Measurements from ENCODE around the gene OPHN1. TPM values are rescaled to one million over a fixed set of nuclear protein-coding genes. Genes with fewer than 3 reads are reported as not detected.
"Not testable (repeated sequence)": the region's sequence is repeated elsewhere in the genome, so short reads cannot be mapped to it uniquely, and the experiment has no call there.

OPHN1 gene
- total RNA-seq, 2 donors from 2014 or later: 5.0 to 7.6 TPM

- intact Hi-C loops (cut with DNase I, micrococcal nuclease): no loop called here
- ATAC-seq: no peak
- no peak for DNase-seq
Observed at GRCh38 chrX:68431836-68432235, 1.5 kb downstream of the OPHN1 start.

- no peak for DNase-seq
- intact Hi-C loops (cut with DNase I, micrococcal nuclease): no loop called here
- no peak for ATAC-seq
Observed at GRCh38 chrX:68429216-68429615, 4.1 kb downstream of the OPHN1 start.

- intact Hi-C loops (cut with DNase I, micrococcal nuclease): no loop called here
- no peak for DNase-seq
- ATAC-seq: no peak
Observed at GRCh38 chrX:68428431-68428830, 4.9 kb downstream of the OPHN1 start.

GRCh38 chrX:68424719-68425118 is 8.6 kb downstream of the OPHN1 start:
- ATAC-seq (no peak), DNase-seq (no peak)
- intact Hi-C loops (cut with DNase I, micrococcal nuclease): no loop called here

- ATAC-seq (no peak), DNase-seq (no peak)
- intact Hi-C loops (cut with DNase I, micrococcal nuclease): no loop called here
Observed at GRCh38 chrX:68422478-68422877, 10.8 kb downstream of the OPHN1 start.

GRCh38 chrX:68421636-68422035 is 11.7 kb downstream of the OPHN1 start:
- ATAC-seq (no peak), DNase-seq (no peak)
- intact Hi-C loops (cut with DNase I, micrococcal nuclease): no loop called here

- intact Hi-C loops (cut with DNase I, micrococcal nuclease): no loop called here
- ATAC-seq (no peak), DNase-seq (no peak)
Observed at GRCh38 chrX:68420559-68420958, 12.7 kb downstream of the OPHN1 start.

GRCh38 chrX:68419975-68420374 is 13.3 kb downstream of the OPHN1 start:
- DNase-seq (no peak), ATAC-seq (no peak)
- intact Hi-C loops (cut with DNase I, micrococcal nuclease): no loop called here

- intact Hi-C loops (cut with DNase I, micrococcal nuclease): no loop called here
- DNase-seq (no peak), ATAC-seq (no peak)
Observed at GRCh38 chrX:68417651-68418050, 15.6 kb downstream of the OPHN1 start.

- DNase-seq (no peak), ATAC-seq (peak; percentile 76)
- intact Hi-C loops (cut with DNase I, micrococcal nuclease): no loop called here
Observed at GRCh38 chrX:68416592-68416991, 16.7 kb downstream of the OPHN1 start.

- ATAC-seq: no peak
- peak in 1 of 2 donors; percentile 26 for DNase-seq
- intact Hi-C loops (cut with DNase I, micrococcal nuclease): no loop called here
Observed at GRCh38 chrX:68415316-68415715, 18.0 kb downstream of the OPHN1 start.

- intact Hi-C loops (cut with DNase I, micrococcal nuclease): no loop called here
- DNase-seq: no peak
- ATAC-seq: no peak
Observed at GRCh38 chrX:68413254-68413653, 20.0 kb downstream of the OPHN1 start.

GRCh38 chrX:68411729-68412128 is 21.6 kb downstream of the OPHN1 start:
- peak; percentile 43 for ATAC-seq
- DNase-seq: no peak
- intact Hi-C loops (cut with DNase I, micrococcal nuclease): no loop called here

GRCh38 chrX:68409194-68409593 is 24.1 kb downstream of the OPHN1 start:
- intact Hi-C loops (cut with DNase I, micrococcal nuclease): no loop called here
- no peak for DNase-seq
- ATAC-seq: no peak

- ATAC-seq (no peak), DNase-seq (no peak)
- intact Hi-C loops (cut with DNase I, micrococcal nuclease): no loop called here
Observed at GRCh38 chrX:68403522-68403921, 29.8 kb downstream of the OPHN1 start.

GRCh38 chrX:68403038-68403437 is 30.3 kb downstream of the OPHN1 start:
- no peak for ATAC-seq
- no peak for DNase-seq
- intact Hi-C loops (cut with DNase I, micrococcal nuclease): no loop called here

GRCh38 chrX:68402094-68402493 is 31.2 kb downstream of the OPHN1 start:
- DNase-seq: no peak
- ATAC-seq: no peak
- intact Hi-C loops (cut with DNase I, micrococcal nuclease): no loop called here

- DNase-seq (no peak), ATAC-seq (no peak)
- intact Hi-C loops (cut with DNase I, micrococcal nuclease): no loop called here
Observed at GRCh38 chrX:68398291-68398690, 35.0 kb downstream of the OPHN1 start.

GRCh38 chrX:68396953-68397352 is 36.3 kb downstream of the OPHN1 start:
- intact Hi-C loops (cut with DNase I, micrococcal nuclease): no loop called here
- ATAC-seq: no peak
- DNase-seq: no peak

- ATAC-seq: not testable (repeated sequence)
Observed at GRCh38 chrX:68389419-68389960, 43.8 kb downstream of the OPHN1 start.

GRCh38 chrX:68387776-68388175 is 45.5 kb downstream of the OPHN1 start:
- no peak for DNase-seq

More at GRCh38 chrX:68389419-68389960, 43.8 kb downstream of the OPHN1 start:
- DNase-seq; intact Hi-C loops (cut with DNase I, micrococcal nuclease): not testable (repeated sequence)

GRCh38 chrX:68383540-68383939 is 49.8 kb downstream of the OPHN1 start:
- no peak for DNase-seq
- no peak for ATAC-seq
- intact Hi-C loops (cut with DNase I, micrococcal nuclease): no loop called here

More at GRCh38 chrX:68387776-68388175, 45.5 kb downstream of the OPHN1 start:
- intact Hi-C loops (cut with DNase I, micrococcal nuclease): no loop called here
- ATAC-seq: no peak
